HG02938 (cell line): Measurements from ENCODE around the gene ZFHX2.

ENCODE experiments used
- ATAC-seq: cut with Tn5 transposase; IDR thresholded peaks from one replicate; pipeline ENCODE4 v1.9.1; 2021; ENCODE audit warnings: mild to moderate bottlenecking, moderate library complexity; ENCODE audit not compliant: unreplicated experiment

The ZFHX2 gene

DNA sequence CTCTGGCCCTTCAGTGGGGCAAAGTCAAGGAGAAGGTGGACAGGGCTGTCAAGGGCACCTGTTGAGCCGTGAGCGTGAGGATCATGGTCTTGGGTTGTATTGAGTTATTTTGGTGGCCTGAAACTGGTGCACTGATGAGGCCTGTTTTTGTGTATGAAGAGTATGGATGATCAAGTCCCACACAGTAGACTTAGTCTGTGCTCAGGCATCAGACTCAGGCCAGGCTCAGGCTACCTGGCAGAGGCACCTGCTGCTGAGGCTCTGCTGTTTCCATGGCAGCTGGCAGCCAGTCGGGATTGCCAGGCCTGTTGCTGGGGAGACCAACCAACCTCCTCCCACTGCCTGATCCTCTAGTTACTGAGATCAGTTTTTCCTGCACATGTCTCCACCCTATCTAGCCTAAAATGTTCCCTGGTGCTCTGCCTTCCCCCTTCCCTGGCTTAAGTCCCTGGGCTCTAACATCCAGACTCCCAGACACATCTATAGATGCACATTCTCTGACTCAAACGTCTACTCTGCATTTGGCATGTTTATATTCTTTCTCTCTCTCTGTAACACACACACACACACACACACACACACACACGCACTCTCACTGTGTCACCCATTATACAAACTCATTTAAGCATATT, 21.9 kb upstream of the ZFHX2 start:
- no peak for ATAC-seq

DNA sequence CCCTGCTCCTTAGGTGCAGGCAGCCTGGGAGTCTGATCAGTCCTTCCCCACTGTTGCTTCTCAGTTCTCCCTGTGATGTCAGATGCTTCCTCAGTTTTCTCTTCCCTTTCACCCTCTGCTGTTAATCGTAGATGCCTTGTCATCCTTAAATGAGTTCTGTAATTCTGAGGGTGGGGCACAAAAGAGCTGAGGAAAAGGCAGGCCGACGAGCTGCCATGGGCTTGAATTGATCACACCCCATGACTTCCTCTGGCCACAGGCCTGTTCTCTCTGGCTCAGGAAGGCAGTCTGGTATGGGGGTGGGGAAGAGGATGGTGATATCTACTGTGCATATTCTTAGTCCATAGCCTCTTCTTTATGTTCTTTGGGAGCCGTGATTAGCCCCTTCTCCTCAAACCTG, 21.3 kb upstream of the ZFHX2 start:
- no peak for ATAC-seq

DNA sequence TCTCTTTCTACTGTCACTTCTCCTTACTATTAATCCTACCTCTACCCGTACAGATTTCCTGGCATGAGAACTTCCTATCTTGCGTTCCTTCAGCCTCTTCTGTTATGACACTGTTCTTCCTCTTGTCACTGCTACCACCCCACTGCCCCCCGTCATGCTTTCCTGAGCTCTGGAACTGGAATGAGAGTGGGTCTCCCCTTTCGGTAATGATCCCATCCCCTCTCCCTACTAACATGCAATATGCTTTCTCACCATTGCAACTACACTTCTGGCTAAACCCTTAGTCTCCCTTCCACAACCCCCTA, 20.9 kb upstream of the ZFHX2 start:
- ATAC-seq = no peak

DNA sequence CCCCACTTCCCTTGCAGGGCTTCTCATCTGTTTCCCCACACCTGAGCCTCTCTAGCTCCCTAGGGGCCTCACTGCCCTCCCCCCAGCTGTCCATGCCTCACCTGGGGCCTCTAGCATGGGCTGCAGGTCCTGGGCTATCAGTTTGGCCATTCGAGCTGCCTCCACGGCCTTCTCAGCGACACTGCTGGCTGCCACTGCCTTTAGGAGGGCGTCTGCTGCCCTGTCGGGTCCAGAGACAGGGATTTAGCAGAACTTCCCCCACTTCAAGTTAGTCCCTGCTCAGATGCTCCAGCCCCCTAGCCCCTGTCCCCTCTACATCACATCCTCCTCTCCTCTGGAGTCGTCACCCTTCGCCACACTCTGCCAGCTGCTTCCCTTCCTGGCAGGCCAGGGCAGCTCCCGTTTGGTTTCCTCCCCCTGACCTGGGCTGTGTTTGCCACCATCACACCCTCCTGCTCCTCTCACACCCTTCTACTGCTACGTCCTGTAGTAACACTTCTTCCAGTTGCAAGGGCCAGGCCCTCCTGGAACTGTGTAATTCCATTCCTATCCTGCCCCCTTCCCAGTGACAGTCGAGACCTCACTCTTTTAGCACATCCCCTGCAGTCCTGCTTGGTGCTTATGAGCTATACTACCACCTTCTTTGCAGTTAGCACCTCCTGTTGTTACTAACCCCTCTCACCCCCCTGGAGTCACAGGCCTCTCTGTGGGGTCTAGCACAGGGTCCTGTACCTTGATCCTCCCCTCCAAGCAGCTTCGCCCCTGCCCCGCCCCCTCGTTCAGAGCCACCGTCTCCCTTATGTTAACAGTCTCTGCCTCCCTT, 20.3 kb upstream of the ZFHX2 start:
- no peak for ATAC-seq

DNA sequence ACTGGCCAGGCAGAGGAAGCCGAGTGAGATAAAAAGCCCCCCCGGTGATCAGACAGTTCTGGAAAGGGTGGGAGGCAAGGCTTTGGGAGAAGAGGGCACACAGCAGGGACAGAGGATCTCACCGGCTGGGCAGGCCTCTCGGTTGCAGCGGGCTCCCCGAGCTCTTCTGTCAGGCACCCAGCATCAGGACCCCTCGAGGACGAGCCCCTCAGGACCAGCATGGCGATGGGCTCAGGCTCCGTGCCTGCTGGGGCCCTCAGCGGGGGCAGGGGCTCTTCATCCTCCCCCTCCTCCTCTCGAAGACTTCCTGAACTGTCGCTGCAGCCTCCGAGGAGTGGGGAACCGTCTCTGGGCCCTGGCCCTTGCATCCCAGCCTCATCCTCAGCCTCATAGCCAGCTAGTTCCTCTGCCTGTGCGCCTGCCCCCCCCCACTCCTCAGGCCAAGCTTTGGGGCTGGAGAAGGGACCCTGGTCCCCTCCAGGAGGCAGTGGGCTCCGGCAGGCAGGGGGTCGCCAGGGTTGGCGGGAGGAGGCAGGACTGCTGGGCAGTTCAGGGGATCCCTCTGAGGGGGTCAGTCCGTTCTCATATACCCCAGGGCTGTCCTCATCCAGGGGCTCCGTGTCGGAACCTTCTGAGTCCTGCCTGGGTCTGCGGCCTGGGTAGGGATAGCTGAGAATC, 19.4 kb upstream of the ZFHX2 start:
- no peak for ATAC-seq

DNA sequence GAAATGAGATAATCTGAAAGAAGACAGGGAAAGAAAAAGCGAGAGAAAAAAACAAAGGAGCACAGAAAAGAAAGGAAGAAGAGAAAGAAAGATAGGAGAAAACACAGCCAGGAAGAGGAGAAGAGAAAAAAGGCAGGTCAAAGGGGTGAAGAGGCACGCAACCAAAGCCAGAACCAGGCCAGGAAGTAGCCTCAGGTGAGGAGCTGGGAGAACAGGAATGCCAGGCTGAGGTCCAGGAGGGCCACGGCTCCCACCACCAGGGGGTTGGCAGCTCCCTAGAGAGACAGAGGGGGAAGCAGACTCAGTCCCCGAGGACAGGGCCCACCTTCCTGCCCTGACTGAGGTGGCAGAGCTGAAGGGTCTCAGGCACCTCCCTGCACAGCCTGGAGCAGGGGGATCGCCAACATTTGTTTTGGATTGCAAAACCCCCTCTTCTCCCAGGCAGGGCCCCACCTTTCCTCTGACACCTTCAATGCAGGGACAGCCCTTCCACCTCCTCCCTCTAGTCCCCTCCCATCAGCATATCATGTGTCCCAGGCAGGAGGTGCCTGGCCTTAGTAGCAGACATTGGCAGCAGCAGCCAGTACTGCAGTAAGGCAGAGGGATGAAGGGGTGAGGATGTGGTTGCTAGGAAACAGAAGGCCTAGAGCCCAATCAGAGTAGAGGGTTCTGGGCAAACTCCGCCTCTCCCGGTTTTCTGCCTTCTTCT, 18.0 kb upstream of the ZFHX2 start:
- no peak for ATAC-seq

DNA sequence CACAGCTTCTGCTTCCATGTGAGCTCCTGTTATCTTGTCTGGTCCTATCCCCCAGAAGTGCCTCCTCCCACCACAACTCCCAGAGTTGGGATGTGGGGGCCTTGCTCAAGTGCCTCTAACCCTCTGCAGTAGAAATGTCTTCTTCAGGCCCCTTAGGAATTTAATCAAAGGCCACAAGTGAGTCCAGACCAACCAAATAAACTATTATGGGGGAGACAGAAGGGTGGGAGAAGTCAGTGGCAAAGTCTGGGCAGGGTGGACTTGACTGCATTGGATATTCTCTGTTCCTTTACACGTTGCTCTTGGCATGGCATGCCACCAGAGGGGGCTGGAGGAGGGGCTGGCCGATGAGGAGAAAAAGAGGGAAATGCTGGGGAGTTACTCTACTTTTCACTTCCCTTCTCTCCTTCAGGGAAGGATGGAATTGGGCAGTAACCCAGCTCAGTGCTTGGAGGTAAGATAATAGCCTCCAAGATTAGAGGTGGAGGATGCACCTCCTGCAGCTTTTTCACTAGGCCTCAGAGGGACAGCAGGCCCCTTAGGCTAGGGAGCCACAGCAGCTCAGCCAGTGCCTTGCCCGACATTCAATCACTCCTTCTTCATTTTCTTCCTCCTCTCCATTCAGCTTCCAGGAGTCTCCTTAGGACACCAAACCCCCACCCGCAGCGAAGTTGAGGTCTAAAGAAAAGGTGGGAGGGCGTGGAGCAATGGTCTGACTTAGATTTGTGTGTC, 17.2 kb upstream of the ZFHX2 start:
- no peak for ATAC-seq

DNA sequence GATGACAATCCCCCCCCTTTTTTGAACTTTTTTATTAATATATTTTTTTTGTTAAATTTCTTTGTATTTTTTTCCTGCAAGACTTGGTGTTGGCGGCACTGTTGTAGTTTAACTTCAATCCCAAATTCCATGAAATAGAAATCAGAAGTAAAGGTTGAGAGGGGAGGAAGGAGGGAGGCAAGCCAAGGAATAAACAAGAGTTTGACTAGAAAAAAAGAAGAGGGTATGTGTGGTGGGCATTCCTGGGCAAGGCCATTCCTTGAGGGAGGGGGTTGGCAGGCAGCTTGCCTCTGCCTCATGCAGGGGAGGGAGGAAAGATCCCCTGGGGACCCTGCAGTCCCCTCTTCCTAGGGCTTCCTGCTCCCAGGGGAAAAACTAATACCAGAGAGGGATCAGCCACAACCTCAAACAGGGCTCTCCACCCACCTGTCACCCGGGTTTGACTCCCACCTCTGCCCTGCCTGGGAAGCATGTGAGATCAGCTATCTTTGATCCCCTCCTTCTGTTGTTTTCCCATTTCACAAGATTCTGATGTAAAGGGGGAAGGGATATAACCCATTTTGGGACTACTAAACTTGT, 16.5 kb upstream of the ZFHX2 start:
- ATAC-seq = no peak

DNA sequence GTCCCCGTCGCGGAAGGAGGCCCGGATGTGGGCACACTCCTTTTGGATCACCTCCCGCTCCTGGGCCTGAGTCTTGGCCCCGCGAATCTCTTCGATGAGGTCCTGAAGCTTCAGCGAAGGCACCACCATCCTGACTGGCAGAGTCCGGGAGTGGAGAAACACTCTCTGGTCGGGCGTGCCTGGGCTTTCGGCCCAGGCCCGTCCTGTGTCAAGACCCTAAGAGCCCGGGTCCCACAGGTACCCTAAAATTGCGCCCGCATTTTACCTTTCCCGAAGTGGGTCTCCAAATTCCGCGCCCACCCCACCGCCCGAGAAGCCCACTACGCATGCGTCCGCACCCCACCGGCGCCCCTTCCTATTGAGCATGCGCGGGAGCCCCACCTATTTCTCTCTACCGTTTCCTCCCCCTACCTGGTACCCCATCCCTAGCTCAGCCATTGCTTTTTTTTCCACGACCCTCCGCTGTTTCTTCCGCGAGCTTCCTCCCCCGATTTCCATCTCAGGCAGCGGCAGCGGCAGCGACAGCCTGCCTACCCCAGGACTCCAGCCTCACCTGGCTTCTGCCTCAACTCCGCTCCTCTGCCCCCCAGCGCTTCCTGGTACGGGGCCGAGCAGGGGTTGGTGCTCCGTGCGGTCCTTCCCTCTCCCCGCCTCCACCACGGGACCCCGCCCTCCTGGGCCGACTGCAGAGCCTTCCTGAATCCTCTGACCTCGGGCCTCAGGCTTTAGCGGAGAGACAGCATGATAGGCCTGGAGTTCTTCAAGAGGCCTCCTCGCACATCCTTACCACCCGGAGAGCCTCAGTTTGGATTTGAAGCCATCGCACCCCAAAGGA, 15.8 kb upstream of the ZFHX2 start, which contains the start of gene AP1G2:
Gene AP1G2, minus strand, starts transcription at position 606 of the 835 bp plus-strand sequence. Its CDS starts 477 bp downstream, at position 129.
- peak; percentile 68 for ATAC-seq

DNA sequence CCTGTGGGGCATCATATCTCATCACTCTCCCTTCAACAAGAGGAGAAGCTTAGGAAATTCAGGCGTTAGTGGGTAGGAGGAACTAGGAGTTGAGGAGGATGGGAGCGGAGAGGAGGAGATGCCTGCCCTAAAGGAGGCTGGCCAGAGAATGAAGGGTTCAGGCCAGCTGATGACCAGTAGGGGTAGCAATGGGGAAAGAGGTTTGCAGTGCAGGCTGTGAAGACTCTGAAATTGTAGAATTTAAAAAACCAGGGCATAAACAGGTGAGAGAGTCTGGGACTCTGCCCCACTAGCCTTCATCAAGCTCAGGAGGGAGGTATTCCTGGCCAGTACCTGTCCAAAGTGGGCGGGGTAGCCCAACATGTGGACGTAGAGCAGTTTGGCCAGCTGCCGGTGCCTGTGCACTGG, 15.2 kb upstream of the ZFHX2 start:
- ATAC-seq = no peak

DNA sequence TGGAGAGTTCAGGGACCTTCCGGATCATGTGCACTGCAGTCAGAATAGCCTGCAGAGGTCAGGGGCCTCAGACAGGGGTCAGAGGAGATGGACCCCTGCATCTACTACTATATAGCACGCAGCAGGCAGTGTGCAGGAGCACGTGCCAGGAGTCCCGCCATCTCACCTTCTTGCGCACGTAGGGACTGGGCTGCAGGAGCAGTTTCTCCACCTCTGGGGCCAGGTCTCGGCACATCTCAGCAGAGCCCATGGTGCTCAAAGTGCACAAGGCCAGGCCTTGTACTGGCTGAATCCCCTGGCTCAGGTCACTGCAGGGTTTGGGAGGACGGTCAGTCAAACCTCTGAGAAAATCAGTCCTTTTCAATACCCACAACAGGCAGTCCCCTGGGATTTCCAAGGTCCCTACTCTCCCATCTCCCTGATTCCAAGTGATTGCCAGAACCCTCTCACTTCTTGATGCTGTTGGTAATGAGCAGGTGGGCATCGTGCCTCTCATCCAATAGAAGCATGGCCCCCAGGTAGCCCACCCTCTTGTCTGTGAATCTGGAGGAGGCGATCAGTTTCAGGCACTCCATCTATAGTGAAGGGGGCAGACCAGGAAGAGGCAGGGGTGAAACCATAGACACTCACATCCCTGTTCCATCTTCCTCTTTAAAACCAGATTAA, 14.7 kb upstream of the ZFHX2 start:
- ATAC-seq = no peak

DNA sequence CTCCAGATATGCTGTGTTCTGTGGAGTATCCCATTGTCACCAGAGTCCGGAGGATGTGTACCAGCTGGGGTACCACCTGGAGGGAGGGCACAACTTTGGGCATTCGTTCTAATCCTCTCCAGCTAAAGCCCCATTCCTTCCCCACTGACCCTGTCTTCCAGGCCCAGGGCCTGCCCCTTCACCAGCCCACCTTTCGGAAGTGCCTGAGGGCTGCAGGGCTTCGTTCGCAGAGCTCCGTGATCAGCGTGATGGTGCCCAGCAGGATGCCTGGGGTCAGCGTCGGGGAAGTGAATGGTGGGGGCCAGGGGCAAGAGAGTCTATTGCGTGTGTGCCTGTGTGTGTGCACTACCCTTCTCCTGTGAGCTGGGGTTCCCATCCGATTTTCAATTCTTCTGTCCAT, 14.1 kb upstream of the ZFHX2 start:
- ATAC-seq = no peak

DNA sequence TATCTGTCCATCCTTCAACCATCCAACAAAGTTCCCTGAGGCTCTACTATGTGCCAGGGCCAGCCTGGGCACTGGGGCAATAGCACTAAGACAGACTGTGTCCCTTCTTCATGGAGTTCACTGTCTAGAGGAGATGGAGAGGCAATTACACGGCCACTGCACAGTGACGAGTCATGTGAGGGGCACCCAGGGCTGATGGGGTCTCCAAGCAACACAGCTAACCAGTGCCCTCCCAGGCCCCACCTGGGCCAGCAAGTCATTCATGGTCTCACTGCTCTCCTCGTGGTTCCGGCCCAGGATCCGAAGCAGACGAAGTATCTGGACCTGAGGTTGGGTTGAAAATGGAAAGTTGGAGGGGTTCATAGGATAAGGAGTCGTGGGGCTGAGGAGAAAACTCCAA, 13.3 kb upstream of the ZFHX2 start:
- no peak for ATAC-seq

DNA sequence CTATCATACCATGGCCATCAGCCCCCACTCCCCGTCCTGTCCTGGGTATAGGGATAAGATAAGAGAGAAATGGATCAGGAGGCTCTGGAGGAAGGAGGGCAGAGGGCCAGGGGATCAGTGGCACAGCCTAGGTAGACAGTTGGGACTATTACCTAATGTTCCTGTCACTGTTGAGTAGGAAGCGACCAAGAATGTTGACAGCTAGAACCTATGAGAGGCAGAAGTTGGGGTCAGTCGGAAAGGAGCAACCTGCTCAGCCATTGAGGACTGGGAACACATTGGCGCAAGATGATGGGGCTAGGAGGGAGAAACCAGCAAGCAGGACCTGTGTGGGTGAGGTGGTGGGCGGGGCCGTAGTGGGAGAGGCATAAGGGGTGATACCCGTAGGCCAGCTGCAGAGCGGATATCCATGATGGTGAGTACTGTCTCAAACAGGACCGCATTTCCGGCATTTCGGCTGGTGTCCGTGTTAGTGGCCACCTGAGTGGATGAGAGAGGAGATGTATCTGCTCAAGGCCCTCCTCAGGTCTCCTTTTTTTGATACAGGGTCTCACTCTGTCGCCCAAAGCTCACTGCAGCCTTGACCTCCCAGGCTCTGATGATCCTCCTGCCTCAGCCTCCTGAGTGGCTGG, 12.7 kb upstream of the ZFHX2 start:
- ATAC-seq = no peak

DNA sequence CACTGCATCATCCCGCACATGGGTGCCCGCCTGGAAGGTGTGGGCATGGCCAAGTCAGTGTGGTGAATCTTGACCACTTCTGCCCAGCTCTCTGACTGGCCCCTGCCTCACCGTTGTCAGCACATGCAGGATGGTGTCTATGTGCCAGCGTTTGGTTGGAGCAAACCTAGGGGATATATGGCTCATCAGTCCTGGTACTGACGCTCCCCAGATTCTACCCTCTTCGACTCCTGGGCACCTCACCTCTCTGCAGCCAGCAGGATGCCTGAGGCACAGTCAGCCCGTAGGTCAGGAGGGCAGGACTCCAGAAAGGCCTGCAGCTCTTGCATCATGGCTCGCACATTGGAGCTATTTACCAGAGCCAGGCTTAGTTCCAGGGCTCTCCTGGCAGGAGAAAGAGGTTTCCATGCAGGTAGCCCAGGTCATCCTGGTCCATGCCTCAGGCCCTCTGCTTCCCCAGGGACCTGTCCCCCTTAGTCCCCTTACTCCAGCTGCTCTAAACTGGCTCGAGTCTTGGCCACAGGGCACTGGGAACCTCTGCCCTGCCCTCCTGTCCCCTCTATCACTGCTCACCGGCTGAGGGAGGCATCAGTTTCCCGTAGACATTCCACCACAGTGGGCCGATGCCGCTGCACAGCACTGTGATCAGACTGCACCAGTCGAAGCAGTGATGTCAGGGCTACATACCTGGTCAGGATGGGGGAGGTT, 12.1 kb upstream of the ZFHX2 start:
- ATAC-seq = no peak

DNA sequence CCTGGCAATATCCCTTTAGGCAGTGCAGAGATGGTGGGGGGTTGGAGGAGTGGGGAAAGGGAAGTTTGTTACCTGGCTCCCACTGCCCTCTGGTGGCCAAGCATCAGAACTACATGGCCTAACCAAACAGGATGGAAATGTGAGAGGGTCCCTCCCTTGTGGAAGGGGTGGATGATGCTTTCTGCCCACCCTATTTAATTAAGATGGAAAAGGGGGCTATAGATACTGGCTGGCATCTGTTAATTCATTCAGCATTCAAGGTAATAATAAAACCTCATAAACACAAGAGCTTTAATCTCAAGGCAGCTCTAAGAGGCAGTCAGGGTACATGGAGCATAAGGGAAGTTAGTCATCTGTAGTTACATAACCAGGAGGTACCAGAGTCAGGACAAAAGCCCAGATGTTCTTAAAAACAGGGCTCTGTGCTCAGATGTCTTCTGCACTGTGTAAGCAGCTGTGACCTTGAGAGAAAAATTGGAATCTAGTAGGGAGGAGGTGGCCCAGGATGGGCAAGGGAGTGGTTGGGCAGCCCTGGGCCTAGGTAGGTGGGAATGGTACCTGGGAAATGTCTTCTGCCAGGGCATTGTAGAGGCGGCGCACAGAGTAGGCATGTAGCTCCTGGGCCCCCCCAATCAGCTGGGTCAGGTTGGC, 11.4 kb upstream of the ZFHX2 start:
- no peak for ATAC-seq
